Motor neuron (in vitro differentiated cells): ENCODE measurements around the gene TNS1. TPM values are rescaled to one million over a fixed set of nuclear protein-coding genes. Genes with fewer than 3 reads are reported as not detected.

Experiments
- ATAC-seq, 8 experiments: fragments of 200-7000 bp; cut with Tn5 transposase; replicated peaks in 6 of 8; 2 replicates each; pipeline ENCODE4 v1.8.0; 2021; ENCODE audit warnings: mild to moderate bottlenecking in 8 of 8, moderate library complexity in 8 of 8
- H3K27ac ChIP-seq, 2 donors: fragments of 250-450 bp; sonication (Bioruptor Pico); 2 replicates each; pipeline ENCODE4 v1.9.0; 2021; ENCODE audit warnings: antibody characterized with exemption in 2 of 2, mild to moderate bottlenecking in 2 of 2, moderate library complexity in 1 of 2
- H3K4me1 ChIP-seq, 2 donors: fragments of 250-450 bp; sonication (Bioruptor Pico); replicated peaks in 1 of 2; 2 replicates each; pipeline ENCODE4 v1.6.1; 2021; ENCODE audit warnings: antibody characterized with exemption in 2 of 2, mild to moderate bottlenecking in 2 of 2, moderate library complexity in 1 of 2
- H3K4me3 ChIP-seq, 5 donors: fragments of 250-450 bp; sonication (Bioruptor Pico); 2 replicates each; pipeline ENCODE4 v1.9.0; 2021; ENCODE audit warnings: antibody characterized with exemption in 5 of 5, mild to moderate bottlenecking in 5 of 5, moderate library complexity in 4 of 5
- WGBS, 10 experiments: fragments of 450-650 bp; shearing (Covaris generic); methylation state at CpG; one replicate each; pipeline ENCODE4 v1.0.0; 2022; 5-methylcytosine and 5-hydroxymethylcytosine counted together
- in situ Hi-C, 9 experiments: fragments of 400-800 bp; cut with MboI; loops; one replicate each; pipeline ENCODE4 v1.15.0; 2021; ENCODE audit warnings: low sequenced_read_pairs in 9 of 9, low pct_unique_long_range_greater_than_20kb in 2 of 9; ENCODE audit not compliant: unreplicated experiment in 9 of 9
- total RNA-seq, 8 experiments: library from RNA; unstranded; fragments of 300-600 nt; gene quantifications; 2 replicates each; pipeline versions ENCODE4 v1.2.3 to v1.2.4, GENCODE V29; 2022

The TNS1 gene
- total RNA-seq, 8 experiments from 2014 or later: 2.3 to 41.7 (median 11.4) TPM

DNA sequence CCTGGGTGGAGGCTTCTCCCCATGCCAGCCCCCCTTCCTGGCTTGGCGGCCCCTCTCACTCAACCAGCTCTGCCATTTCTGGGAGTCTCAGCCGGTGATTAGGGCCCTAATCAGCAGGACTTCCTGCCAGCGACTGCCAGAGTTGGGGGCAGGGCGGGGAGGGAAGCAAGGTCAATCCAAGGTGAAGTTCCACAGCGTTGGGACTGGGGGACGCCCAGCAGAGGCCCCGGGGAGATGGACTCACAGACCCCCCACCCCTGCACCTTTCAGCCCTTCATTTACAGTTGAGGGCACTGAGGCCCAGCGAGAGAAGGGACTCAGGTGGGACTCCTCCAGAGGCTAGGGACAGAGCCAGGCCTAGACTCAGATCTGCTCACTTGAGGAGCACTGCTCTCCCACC lies 65.3 kb downstream of the TNS1 start:
- no peak for ATAC-seq
- H3K4me1 ChIP-seq: peaks cover 21 to 23% of the 10 kb centered on the region in 2 donors
- no peak overlapping the region for H3K27ac ChIP-seq
- H3K4me3 ChIP-seq: no peak overlapping the region
- in situ Hi-C loops: no loop called here
- WGBS, 10 experiments: 42 to 67% methylated on average over 2 of the region's 8 CpGs; no CpG with 5 or more reads in 8 of the 10 experiments

DNA sequence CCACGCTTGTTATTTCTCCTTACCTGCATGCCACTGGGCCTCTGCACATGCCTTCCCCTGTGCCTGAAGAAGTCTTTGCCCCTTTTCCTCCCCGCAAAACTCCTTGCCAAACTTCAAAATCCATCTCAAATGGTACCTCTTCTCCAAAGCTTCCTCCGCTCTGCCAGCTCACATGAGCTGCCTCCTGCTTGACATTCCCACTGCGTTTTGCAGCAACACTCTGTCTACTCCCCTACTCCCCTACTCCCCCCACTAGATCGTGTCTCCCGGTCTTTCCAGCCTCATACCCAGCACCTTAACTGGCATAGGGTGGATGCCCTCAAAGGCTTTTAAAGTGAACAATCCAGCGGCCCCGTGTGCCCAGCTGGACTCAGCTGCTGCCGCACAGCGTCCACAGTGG lies 65.8 kb downstream of the TNS1 start:
- Histone ChIP-seq H3K4me1 (peaks cover 17 to 21% of the 10 kb centered on the region in 2 donors), H3K4me3 (no peak overlapping the region), H3K27ac (no peak overlapping the region)
- in situ Hi-C loops: no loop called here
- no peak for ATAC-seq
- 0 to 71% (median 56%) methylated on average over 1 to 5 of the region's 10 CpGs; no CpG with 5 or more reads in 3 of the 10 experiments for WGBS, 10 experiments

DNA sequence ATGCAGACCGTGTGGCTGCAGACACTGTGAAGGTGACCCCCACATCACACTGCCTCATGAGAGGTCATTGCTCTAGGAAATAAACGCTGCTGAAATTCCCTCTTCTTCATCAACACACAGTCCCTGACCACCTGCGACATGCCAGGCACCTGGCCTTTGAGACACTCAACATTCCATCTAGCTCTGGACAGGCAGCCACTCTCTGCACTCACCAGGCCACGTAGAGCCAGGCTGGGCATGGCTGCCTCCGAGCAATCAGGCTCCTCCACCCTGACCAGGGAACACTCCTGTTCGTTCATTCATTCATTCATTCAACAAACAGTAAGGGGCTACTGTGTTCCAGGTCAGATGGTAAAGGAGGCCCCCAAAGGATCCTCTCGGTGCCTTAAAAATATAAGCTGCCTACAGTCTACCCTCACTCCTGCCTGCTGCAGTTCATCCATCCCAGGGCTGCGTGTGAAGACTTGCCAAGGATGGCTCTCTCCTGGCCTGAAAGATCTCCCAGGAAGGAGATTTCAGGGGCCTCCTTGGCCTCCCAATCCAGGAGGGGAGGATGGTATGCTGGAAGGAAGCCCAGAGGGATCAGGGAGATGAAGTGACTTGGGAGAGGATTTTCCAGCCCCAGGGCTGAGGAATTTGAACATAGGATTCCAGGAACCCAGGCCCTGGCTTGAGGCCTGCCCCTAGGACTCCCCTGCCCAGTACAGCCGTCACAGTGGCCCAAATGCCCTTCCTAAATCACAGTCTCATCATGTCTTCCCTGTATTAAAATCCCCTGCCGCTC lies 66.7 kb downstream of the TNS1 start:
- Histone ChIP-seq H3K4me3 (no peak overlapping the region), H3K27ac (no peak overlapping the region), H3K4me1 (peaks cover 17 to 21% of the 10 kb centered on the region in 2 donors)
- WGBS, 10 experiments: 29 to 100% (median 79%) methylated on average over 1 to 7 of the region's 10 CpGs; no CpG with 5 or more reads in 3 of the 10 experiments
- ATAC-seq: peak in 1 of 8 experiments; percentile 61
- in situ Hi-C loops: no loop called here

DNA sequence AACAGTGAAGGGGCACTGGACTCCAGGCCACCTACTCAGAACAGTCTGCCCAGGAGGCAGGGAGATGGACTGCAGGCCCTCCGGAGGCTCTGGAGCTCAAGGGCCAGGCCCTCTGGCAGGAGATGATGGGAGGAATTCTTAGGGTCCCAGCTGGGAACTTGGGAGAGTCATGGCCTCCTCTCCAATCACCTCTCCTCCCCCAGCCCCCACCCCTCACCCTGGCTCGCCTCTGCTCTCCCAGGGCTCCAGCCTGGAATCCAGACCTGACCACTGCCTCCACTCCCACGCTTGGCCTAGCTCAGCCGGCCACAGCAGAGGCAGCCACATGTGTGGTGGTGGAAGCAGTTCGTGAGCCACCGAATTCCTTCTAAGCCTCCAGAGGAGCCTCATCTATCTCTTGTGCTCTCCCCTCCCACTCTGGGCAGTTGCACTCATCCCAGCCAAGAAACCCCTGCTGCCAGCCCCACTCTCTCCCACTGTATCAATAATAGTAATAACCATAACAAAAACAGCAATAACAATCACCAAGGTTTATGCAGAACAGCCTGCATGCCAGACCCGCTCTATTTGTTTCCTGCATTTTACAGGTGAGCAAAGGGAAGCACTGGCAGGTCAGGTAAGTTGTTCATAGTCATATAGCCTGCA lies 67.4 kb downstream of the TNS1 start:
- Histone ChIP-seq H3K4me3 (no peak overlapping the region), H3K27ac (no peak overlapping the region), H3K4me1 (peaks cover 17 to 21% of the 10 kb centered on the region in 2 donors)
- 64 to 100% (median 80%) methylated on average over 1 to 3 of the region's 7 CpGs; no CpG with 5 or more reads in 7 of the 10 experiments for WGBS, 10 experiments
- ATAC-seq: no peak
- in situ Hi-C loops: no loop called here

DNA sequence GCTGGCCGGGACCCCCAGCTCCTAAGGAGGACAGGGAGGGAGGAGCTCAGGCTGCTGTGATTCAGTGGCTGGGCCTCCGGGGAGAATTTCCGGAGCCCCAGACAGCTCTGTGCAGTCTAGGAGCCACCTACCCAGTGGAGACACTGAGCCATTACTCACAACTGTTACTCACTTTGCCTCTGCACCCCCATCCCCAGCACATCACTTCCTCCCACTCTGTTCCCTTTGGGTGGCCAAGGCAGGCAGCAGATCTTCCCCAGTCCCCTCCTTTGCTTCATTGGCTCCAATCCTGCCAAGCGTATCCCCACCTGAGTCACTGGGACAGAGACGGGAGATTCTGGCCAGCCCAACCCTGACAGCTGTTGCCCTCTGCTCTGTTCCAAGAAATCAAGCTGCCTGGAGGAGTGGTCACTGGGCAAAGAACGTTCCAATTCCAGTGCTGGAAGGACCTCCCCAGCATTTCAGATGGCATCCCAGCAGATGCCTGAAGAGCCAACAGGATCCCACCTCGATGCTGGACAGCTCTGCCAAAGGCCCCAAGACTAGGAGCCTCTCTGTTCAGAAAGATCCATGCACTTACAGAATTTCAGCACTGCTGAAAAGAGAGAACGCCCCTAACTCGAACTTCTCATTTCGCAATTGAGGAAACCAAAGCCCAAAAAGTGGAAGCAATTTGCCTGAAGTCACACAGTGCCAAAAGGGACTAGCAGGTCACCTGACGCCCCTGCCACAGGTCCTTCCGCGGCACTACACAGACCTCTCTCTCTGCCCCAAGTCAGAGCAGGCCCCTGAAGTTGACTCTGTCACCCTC lies 68.3 kb downstream of the TNS1 start:
- peak; percentile 23 to 52 (median 35) for ATAC-seq

DNA sequence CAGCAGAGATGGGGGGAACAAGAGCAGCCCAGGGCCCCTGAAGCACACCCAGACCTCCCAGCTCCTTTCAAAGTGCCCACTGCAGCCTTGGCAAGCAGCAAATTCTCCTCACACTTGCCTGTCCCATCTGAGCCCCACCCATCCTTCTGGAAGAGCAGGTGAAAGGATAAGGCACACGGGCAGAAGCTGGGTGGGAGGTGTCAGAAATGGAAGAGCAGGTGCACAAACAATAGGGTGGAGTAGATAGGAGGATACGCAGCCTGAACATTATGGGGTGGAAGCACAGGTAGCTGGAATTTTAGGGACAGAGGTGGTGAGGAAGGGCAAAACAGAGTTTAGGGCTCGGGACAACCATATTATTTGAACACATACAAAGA lies 69.2 kb downstream of the TNS1 start:
- Histone ChIP-seq H3K4me1 (peaks cover 21 to 25% of the 10 kb centered on the region in 2 donors), H3K27ac (no peak overlapping the region), H3K4me3 (no peak overlapping the region)
- in situ Hi-C loops: no loop called here
- 25 to 100% (median 73%) methylated on average over 1 to 3 of the region's 3 CpGs; no CpG with 5 or more reads in 2 of the 10 experiments for WGBS, 10 experiments
- no peak for ATAC-seq

More for the DNA sequence above, 68.3 kb downstream of the TNS1 start:
- no peak overlapping the region for H3K27ac ChIP-seq
- H3K4me3 ChIP-seq: no peak overlapping the region
- peaks cover 20 to 21% of the 10 kb centered on the region in 2 donors for H3K4me1 ChIP-seq
- in situ Hi-C loops: no loop called here
- WGBS, 10 experiments: 10 to 90% (median 59%) methylated on average over 2 to 8 of the region's 13 CpGs; no CpG with 5 or more reads in 3 of the 10 experiments

DNA sequence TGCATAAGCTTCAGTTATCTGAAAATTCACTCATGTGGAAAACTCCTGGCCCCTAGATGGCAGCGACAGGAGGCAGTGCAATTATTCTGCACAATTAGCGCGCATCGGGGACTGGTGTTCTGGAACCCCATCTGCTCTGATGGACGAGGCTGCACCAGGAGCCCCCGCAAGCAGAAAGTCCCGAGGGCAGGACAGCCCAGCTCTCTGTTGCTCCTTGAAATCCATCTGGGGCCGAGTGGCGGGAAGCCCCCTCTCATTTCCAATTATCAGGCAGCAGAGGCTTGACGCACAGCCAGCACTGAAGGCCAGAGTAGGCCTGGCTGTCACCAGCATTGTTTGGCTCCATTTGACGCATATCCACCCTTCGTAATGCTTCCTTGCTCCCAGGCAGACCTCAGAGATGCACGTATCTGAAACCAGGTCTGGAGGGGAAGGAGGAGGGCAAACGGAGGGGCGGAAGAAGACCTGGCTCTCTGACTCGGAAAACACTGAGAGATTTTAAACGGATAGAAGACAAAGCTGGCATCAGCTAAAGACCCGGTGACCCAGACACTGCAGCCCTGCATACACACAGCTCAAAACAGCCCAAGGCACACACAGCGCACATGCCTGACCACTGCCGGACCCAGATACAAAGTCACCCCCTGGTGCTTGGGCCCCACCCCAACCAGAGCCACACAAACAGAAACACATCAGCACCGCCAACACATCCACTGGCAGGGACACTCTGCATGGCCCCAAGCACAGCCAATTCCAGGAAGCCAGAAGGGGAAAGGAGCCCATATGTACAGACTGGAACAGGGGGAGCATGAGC lies 69.8 kb downstream of the TNS1 start:
- peaks cover 21 to 25% of the 10 kb centered on the region in 2 donors for H3K4me1 ChIP-seq
- H3K4me3 ChIP-seq: no peak overlapping the region
- in situ Hi-C loops: no loop called here
- 18 to 67% (median 46%) methylated on average over 3 to 8 of the region's 21 CpGs; no CpG with 5 or more reads in 4 of the 10 experiments for WGBS, 10 experiments
- peak overlapping the region; percentile 14 to 53 for H3K27ac ChIP-seq
- peak in 7 of 8 experiments; percentile 12 to 73 (median 69) for ATAC-seq

DNA sequence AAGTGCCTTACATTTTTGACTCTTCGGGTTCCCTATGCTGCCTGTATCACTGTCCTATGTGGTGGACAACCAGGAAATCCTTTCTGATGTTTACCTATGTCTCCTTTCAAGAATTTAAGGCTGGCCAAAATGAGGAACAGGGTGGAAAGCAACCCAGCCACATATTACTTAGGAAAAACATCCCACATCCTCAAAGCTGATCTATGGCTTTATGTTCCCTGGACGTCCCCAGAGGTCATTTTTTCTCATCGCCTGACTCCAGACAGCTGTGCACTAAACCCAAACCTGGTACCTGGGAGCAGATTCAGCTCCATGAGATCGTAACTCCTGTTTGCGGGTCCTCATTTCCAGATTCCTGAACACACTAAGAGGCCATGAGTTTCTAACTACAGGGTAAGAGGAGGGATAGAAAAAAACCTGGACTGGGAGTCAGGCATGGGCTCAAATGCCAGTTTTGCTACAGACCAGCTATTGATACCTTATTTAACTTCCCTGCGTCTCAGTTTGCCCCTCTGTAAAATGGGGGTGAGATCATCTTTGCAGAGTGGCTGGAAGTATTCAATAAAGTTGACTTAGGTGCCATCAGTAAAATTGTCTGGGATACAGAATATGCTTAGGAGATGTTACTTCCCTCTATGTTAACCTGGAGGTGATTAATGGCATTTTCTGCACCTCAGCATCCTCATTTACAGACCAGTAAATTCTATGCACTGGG lies 70.8 kb downstream of the TNS1 start:
- 56 to 100% (median 92%) methylated on average over 1 to 6 of the region's 6 CpGs; no CpG with 5 or more reads in 1 of the 10 experiments for WGBS, 10 experiments
- Histone ChIP-seq H3K27ac (no peak overlapping the region), H3K4me3 (no peak overlapping the region), H3K4me1 (peaks cover 15 to 18% of the 10 kb centered on the region in 2 donors)
- in situ Hi-C loops: no loop called here
- no peak for ATAC-seq

DNA sequence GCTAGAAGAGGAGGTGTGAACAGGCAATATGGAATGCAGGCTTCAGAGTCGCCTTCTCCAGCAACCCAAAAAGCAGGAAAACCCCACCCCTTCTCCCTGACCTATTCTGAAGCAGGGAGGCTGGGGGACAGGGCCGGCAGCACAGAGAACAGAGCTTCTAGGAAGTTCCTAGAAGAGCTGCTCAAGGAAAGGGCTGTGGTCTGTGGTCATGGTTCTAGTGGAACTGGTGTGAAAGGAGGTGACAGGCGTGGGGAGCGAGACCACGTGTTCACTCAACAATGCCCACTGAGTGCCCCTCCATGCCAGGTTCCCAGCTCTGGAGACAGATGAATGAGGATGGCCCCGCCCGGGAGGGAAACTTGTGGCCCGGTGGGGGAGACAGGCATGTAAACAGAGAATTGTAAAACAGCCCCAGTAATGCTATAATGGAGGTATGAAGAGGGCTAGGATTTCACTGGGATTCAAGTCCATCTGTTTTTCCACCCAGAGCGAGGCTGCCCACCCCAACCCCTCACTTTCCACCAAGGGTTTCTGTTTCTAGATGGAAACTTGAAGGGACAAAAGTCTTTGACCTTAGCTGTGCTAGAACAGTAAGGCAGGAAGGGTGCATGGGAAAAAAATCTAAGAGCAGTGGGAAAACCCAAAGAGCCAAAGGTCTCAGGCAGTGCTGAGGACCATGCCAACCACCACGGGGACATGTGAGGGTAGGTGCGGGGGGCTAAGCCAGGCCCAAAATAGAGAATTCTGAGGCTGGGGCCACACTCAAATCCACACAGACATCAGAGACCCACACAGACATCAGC lies 71.8 kb downstream of the TNS1 start:
- ATAC-seq: no peak
- Histone ChIP-seq H3K4me1 (peaks cover 15 to 18% of the 10 kb centered on the region in 2 donors), H3K4me3 (no peak overlapping the region), H3K27ac (no peak overlapping the region)
- WGBS, 10 experiments: 40 to 100% (median 81%) methylated on average over 1 to 7 of the region's 11 CpGs; no CpG with 5 or more reads in 2 of the 10 experiments
- in situ Hi-C loops: no loop called here

DNA sequence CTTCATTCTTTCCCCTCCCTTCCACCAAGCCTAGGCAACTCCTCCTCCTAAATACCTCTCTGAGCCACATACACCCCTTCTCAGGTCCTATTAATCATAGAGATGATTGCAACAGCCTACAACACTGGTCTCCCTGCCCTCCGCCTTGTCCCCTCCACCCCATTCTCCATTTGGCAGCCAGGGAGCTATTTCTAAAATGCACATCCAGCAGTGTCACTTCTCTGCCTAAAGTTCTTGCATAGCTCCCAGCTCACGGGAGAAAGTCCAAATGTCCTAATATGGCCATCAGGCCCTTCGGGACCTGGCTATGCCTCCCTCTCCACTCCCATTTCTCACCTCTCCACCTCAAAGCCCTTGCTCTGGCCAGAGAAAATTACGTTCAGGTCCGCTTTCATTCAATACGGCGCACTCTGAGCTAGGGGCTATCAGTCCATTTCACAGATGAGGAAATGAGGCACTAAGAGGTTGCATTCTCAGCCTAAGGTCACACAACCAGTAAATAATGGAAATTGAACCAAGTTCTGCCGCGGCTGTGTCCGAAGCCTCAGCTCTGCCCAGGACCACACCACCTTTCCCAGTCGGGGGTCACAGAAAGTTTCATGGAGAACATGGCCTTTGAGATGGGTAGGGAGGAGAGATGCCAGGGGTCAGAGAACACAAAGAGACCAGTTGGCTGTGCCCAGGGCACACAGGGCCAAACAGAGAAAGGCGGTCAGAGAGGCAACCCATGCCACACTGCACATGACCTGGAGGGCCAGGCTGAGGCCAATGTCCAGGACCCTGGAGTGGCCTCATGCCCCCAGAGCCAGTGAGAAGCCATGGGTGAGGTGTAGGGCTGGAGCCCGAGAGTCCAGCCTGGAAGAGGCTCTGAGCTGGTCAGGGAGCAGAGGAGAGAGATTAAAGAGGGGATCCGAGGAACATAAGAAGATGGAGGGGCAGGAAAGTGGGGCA lies 72.8 kb downstream of the TNS1 start:
- in situ Hi-C loops: no loop called here
- ATAC-seq: peak in 2 of 8 experiments; percentile 67 to 80
- Histone ChIP-seq H3K27ac (no peak overlapping the region), H3K4me1 (peaks cover 15 to 18% of the 10 kb centered on the region in 2 donors), H3K4me3 (no peak overlapping the region)
- WGBS, 10 experiments: 64 to 100% (median 88%) methylated on average over 2 to 10 of the region's 14 CpGs; no CpG with 5 or more reads in 4 of the 10 experiments
